Aorta (tissue), 5 donors: ENCODE data around the gene SPIRE1. TPM values are rescaled to one million over a fixed set of nuclear protein-coding genes. Genes with fewer than 3 reads are reported as not detected.

Experiments
- ATAC-seq: fragments of 200-7000 bp; cut with Tn5 transposase; one replicate; pipeline ENCODE4 v1.9.1; 2022; ENCODE audit warnings: moderate library complexity; ENCODE audit not compliant: low FRiP score
- DNase-seq, 2 donors: peaks; one replicate each; pipeline ENCODE4 v3.0.0-alpha.2; 2020
- H3K27ac ChIP-seq, 2 donors: one replicate each; pipeline ENCODE4 v1.5.1; 2013; ENCODE audit warnings: low read length in 2 of 2, mild to moderate bottlenecking in 2 of 2, moderate library complexity in 2 of 2, control low read depth in 1 of 2, inconsistent platforms in 1 of 2, low read depth in 1 of 2
- H3K27me3 ChIP-seq, 2 donors: one replicate each; pipeline ENCODE4 v1.6.1; 2013; ENCODE audit warnings: control low read depth in 1 of 2, low read length in 1 of 2, mild to moderate bottlenecking in 1 of 2, moderate library complexity in 1 of 2; ENCODE audit not compliant: insufficient read depth in 2 of 2, control insufficient read depth in 1 of 2
- H3K36me3 ChIP-seq, 2 donors: one replicate each; pipeline ENCODE4 v1.6.1; 2013; ENCODE audit warnings: control low read depth in 1 of 2, low read length in 1 of 2, mild to moderate bottlenecking in 1 of 2; ENCODE audit not compliant: insufficient read depth in 2 of 2, control insufficient read depth in 1 of 2
- H3K4me1 ChIP-seq, 2 donors: one replicate each; pipeline ENCODE4 v1.6.1; 2013; ENCODE audit warnings: low read length in 2 of 2, control low read depth in 1 of 2, mild to moderate bottlenecking in 1 of 2, moderate library complexity in 1 of 2; ENCODE audit not compliant: insufficient read depth in 2 of 2, control insufficient read depth in 1 of 2
- H3K4me3 ChIP-seq, 2 donors: one replicate each; pipeline ENCODE4 v1.5.1; 2013; ENCODE audit warnings: low read length in 2 of 2, control low read depth in 1 of 2, mild to moderate bottlenecking in 1 of 2
- H3K9me3 ChIP-seq: one replicate; pipeline ENCODE4 v1.6.1; 2013; ENCODE audit warnings: mild to moderate bottlenecking, low read length; ENCODE audit not compliant: control insufficient read depth
- WGBS, 2 donors: extraction: QIAGEN DNeasy Blood & Tissue Kit; methylation state at CpG; one replicate each; pipeline ENCODE4 v1.1.7; 2013; 5-methylcytosine and 5-hydroxymethylcytosine counted together
- intact Hi-C, 2 donors: fragments of 100-400 bp; cut with DNase I; formaldehyde crosslinking; loops; one replicate each; pipeline versions ENCODE4 v1.14.2 to v1.15.0; 2022
- polyA plus RNA-seq, 2 donors: library from polyadenylated mRNA; stranded (reverse); fragments of 200-250 nt; gene quantifications; one replicate each; pipeline ENCODE4 v1.2.3, GENCODE V29; 2013
- total RNA-seq, 2 donors: library from RNA; stranded (reverse); fragmentation: NEBNext Ultra II Directional; extraction: Animal tissue kit (Norgen Biotek cat#: 25700); gene quantifications; one replicate each; pipeline ENCODE4 v1.2.1, GENCODE V29; 2021
- donor health status: healthy with polysubstance abuse.
- donor health status: Bipolar disorder and iron deficiency.
- donor health status: DM: no; HTN: no; CAD: no.
- donor health status: DM: no; HTN: no; CAD: no.
- donor health status: DM: yes; HTN: yes; CAD: no.

Gene SPIRE1
- total and polyA plus RNA-seq, 4 donors: 14.9 to 48.5 (median 28.2) TPM

DNA sequence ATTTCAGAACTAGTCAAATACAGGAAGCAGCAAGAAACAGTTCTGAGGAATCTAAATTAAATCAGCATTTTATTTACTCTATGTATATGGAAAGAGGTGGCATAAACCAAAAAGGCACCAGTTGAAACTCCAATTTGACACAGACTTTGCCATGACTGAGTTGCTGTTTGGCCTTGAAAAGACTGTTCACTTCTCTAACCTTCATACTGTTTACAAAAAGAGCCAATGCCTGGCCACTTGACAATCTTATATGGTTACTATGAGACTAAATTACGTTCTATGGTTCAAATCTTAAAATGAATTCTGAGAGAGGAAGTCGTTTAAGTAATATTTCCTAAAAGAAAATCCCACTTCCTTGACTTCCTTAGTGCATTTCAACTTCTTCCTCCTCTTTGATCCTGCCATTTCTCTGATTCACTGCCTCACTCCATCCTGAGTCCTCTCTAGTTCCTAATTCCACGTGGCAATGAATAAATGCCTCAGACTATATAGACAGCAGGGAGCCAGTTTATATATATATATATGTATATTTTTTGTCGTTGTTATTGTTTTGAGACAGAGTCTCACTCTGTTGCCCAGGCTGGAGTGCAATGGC is 31.4 kb upstream of the SPIRE1 start:
- Histone ChIP-seq H3K4me3 (no peak overlapping the region), H3K36me3 (no peaks in the 10 kb centered on the region), H3K4me1 (no peaks in the 10 kb centered on the region), H3K27me3 (no peaks in the 10 kb centered on the region), H3K27ac (no peak overlapping the region), H3K9me3 (no peaks in the 10 kb centered on the region)
- no peak for DNase-seq
- no peak for ATAC-seq
- intact Hi-C loops: no loop called here
- 87 to 92% methylated on average over 4 of the region's 4 CpGs for WGBS, 2 donors

DNA sequence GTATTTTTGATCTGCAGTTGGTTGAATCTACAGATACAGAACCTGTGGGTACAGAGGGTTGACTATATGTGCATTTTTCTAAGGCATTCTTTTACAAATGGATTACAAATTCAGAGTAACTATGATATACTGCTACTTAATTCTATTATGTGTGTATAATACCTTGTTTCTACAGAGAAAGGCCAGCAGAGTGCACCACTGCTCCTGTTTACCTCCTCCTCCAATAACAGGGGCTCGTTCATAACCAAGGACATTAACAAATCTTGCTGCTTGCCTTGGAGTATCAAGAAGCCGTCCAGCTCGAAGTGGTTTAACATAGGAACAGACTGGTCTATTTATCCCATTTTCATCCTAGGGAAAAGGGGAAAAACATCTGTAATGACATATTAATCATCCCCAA is 28.2 kb upstream of the SPIRE1 start:
- H3K27ac ChIP-seq: no peak overlapping the region
- no peaks in the 10 kb centered on the region for H3K36me3 ChIP-seq
- no peak for ATAC-seq
- H3K27me3 ChIP-seq: no peaks in the 10 kb centered on the region
- WGBS, 2 donors: 71 to 73% methylated on average over 3 of the region's 3 CpGs
- H3K4me3 ChIP-seq: no peak overlapping the region
- intact Hi-C loops: no loop called here
- no peaks in the 10 kb centered on the region for H3K9me3 ChIP-seq
- DNase-seq: no peak
- no peaks in the 10 kb centered on the region for H3K4me1 ChIP-seq

DNA sequence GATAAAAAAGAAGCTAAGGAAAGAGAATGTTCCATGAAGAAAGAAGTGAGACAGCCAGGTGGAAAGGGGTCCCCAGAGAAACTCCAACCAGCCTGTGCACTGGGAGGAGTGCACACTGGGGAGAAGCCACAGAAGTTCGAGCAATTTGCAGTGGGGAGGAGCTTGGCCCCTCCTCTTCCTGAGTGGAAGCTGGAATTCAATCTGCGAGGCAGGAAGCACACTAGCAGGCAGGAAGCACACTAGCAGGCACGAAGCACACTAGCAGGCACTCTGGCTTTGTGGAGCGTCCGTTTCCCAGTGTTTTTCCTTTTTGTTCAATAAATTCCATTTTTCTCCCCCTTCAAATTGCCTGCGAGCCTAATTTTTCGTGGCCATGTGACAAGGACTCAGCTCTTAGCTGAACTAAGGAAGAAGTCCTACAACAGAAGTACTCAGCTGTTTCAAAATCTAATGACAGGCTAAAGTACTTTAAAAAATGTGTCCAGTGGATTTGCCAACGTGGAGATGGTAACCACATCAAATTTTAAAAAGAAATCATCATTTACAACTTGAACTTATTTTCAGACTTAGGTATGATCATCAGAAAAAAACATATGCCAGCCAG is 21.4 kb upstream of the SPIRE1 start:
- no peak overlapping the region for H3K4me3 ChIP-seq
- ATAC-seq (peak; percentile 81), DNase-seq (peak in 1 of 2 donors; percentile 82)
- H3K4me1 ChIP-seq: no peaks in the 10 kb centered on the region
- H3K27me3 ChIP-seq: no peaks in the 10 kb centered on the region
- peak overlapping the region; percentile 34 to 63 for H3K27ac ChIP-seq
- H3K9me3 ChIP-seq: no peaks in the 10 kb centered on the region
- intact Hi-C loops: no loop called here
- 8 to 14% methylated on average over 8 of the region's 8 CpGs for WGBS, 2 donors
- no peaks in the 10 kb centered on the region for H3K36me3 ChIP-seq

DNA sequence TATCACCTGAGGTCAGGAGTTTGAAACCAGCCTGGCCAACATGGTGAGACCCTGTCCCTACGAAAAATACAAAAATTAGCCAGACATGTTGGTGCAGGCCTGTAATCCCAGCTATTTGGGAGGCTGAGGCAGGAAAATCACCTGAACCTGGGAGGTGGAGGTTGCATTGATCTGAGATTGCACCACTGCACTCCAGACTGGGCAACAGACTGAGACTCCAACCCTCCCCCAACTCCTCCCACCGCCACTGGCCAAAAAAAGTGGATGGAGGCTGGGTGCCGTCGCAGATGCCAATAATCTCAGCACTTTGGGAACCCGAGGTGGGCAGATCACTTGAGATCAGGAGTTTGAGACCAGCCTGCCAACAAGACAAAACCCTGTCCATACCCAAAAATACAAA is 10.1 kb upstream of the SPIRE1 start:
- ATAC-seq: no peak

DNA sequence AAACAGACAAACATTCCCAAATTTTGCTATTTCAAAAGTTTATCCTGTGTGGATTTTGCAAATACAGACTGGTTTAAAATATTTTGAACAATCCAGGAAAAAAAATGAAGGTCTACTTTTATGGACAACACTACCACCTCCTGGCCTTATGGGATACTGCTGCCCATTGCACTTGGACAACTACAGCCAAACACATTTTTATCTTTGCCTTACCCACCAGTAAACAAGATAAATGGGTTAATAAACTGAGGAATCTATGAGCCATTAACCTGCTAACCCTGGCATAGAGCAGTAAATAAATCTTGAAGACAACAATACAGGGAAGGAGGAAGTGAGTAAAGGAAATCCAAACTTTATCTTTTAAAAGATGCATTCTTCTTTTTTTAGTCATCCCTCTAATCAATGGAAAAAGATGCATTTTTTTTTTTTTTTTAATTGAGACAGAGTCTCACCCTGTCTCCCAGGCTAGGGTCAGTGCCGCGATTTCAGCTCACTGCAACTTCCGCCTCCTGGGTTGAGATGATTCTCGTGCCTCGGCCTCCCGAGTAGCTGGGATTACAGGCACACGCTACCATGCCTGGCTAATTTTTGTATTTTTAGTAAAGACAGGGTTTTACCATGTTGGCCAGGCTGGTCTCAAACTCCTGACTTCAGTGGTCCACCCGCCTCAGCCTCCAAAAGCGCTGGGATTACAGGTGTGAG is 2.1 kb upstream of the SPIRE1 start:
- DNase-seq (peak in 1 of 2 donors; percentile 52), ATAC-seq (peak; percentile 76)
- intact Hi-C loops: loop anchor here (2.0 to 10.0 kb wide), 3 partner anchors 65 to 269 kb away; no protein-coding TSS in a partner anchor
- Histone ChIP-seq H3K27me3 (no peaks in the 10 kb centered on the region), H3K4me3 (no peak overlapping the region), H3K36me3 (no peaks in the 10 kb centered on the region), H3K4me1 (no peaks in the 10 kb centered on the region), H3K9me3 (no peaks in the 10 kb centered on the region), H3K27ac (no peak overlapping the region)
- WGBS, 2 donors: 83 to 88% methylated on average over 9 of the region's 9 CpGs

More for the DNA sequence above, 10.1 kb upstream of the SPIRE1 start:
- intact Hi-C loops: no loop called here
- Histone ChIP-seq H3K9me3 (no peaks in the 10 kb centered on the region), H3K27ac (no peak overlapping the region), H3K36me3 (no peaks in the 10 kb centered on the region), H3K27me3 (no peaks in the 10 kb centered on the region), H3K4me3 (no peak overlapping the region), H3K4me1 (no peaks in the 10 kb centered on the region)
- no peak for DNase-seq
- WGBS, 2 donors: 88 to 89% methylated on average over 5 of the region's 5 CpGs

DNA sequence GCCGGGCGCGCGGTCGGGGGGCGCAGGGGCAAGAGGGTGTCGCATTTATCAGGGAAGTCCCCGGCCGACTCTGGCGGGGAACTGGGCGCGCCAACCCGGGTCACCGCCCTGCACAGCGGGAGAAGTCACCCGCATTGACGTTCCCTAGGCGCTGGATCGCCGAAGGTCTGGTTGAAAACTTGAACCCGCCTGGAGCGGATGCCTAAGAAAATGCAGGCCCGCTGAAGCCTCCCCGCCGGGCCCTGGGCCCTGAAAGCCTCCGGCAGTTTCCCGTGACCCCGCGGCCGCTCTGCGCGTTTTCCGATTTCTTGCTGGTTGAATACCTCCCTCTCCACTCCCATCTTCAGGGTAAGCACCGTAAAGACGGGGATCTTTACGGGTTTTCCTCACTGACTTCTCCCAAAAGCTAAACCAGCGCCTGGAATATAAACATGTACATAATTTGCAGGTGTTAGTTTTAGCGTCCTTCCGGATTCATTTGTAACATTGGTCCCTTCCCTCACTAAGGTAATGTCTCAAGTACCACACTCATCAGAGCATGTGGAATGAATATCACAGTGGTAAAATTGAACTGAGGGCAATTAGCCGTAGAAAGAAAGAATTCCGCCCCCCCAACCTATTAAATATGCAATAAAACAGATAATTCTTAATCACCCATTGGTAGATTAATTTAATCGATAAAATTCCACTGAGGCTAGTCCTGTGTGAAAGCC is 675 bp upstream of the SPIRE1 start:
- 18 to 21% methylated on average over 37 to 42 of the region's 42 CpGs for WGBS, 2 donors
- H3K4me1 ChIP-seq: no peaks in the 10 kb centered on the region
- ATAC-seq: peak; percentile 53
- H3K27ac ChIP-seq: peak overlapping the region; percentile 84 to 97
- no peaks in the 10 kb centered on the region for H3K27me3 ChIP-seq
- intact Hi-C loops: loop anchor here in 1 of 2 donors (1.0 to 10.0 kb wide), 3 partner anchors 64 to 266 kb away; no protein-coding TSS in a partner anchor
- H3K36me3 ChIP-seq: no peaks in the 10 kb centered on the region
- peak; percentile 71 to 83 for DNase-seq
- peak overlapping the region; percentile 84 to 97 for H3K4me3 ChIP-seq
- no peaks in the 10 kb centered on the region for H3K9me3 ChIP-seq

DNA sequence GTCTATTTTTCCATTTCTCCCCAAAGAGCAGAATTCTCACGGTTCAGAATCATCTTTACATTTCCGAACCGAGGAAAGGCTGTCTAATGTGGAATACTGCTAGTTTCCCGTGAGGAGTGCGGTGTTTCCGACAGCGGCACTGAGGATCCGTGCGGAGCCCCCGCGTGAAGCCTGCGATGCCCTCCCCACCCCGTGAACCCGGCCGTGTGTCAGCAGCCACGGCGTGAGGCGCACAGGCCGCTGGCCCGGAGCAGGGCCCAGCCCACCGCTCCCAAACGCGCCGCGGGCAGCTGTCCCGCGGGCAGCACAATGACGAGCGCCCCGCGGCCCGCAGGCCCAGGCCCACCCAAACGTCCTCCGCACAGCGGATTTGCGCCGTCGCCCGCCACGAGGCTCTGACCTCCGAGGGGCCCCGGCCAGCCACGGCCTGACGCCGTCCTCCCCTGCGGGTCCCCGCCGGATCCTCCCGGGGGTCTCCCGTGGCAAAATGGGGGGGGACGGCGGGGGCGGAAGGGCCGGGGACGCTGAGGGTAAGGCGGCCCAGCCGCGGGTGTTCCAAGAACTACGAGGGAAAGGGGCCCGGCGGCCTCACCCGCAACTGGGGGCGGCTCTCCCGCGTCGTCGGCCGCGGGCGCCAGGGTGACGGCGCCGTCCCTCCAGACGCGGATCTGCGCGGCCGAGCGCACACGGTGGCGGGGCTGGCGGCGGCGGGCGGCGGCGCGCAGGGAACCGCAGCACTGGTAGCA is 796 bp downstream of the SPIRE1 start:
- peak; percentile 86 for ATAC-seq
- 0% methylated on average over 71 to 89 of the region's 89 CpGs for WGBS, 2 donors
- Histone ChIP-seq H3K36me3 (no peaks in the 10 kb centered on the region), H3K4me1 (no peaks in the 10 kb centered on the region), H3K27ac (peak overlapping the region; percentile 83 to 97), H3K9me3 (no peaks in the 10 kb centered on the region), H3K27me3 (no peaks in the 10 kb centered on the region), H3K4me3 (peak overlapping the region; percentile 84 to 97)
- intact Hi-C loops: loop anchor here in 1 of 2 donors (5.0 to 10.0 kb wide), 2 partner anchors 62 to 120 kb away; no protein-coding TSS in a partner anchor
- peak; percentile 69 to 88 for DNase-seq

DNA sequence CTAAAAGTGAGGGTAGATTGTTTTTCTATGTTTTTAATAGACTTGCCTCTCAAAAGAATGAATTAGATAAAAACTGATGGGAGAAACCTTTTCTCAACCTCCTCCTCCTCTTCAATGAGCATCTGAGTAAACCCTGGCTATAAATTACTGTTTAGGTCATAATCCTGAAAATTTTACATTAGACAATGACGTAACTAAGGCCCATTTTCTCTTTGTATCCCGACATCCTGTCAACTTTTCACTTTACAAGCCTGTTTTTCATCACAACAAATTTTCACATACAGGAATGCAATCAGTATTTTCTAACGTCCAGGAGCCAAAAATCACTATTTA is 1.3 kb downstream of the SPIRE1 start:
- no peak for DNase-seq
- no peaks in the 10 kb centered on the region for H3K27me3 ChIP-seq
- H3K4me3 ChIP-seq: peak overlapping the region; percentile 84 to 97
- no peak for ATAC-seq
- no peaks in the 10 kb centered on the region for H3K9me3 ChIP-seq
- intact Hi-C loops: loop anchor here in 1 of 2 donors (5.0 to 10.0 kb wide), 2 partner anchors 62 to 119 kb away; no protein-coding TSS in a partner anchor
- H3K4me1 ChIP-seq: no peaks in the 10 kb centered on the region
- H3K27ac ChIP-seq: peak overlapping the region in 1 of 2 donors; percentile 97
- 2 to 4% methylated on average over 3 of the region's 3 CpGs for WGBS, 2 donors
- H3K36me3 ChIP-seq: no peaks in the 10 kb centered on the region
